ENCODE data around the gene TECPR1.

GRCh38 chr7:98284335-98285036, 32.5 kb upstream of the TECPR1 start:
- TF ChIP-seq CTCF (IDR thresholded peaks at IDR 0.05) (no peak), EZH2 (IDR thresholded peaks at IDR 0.05) (no peak)

All from neural progenitor cell (in vitro differentiated cells).